ENCODE data around the gene SLCO6A1. TPM values are rescaled to one million over a fixed set of nuclear protein-coding genes. Genes with fewer than 3 reads are reported as not detected.

Gene SLCO6A1
- total RNA-seq, 1 donor, result under 0.01 TPM

DNA sequence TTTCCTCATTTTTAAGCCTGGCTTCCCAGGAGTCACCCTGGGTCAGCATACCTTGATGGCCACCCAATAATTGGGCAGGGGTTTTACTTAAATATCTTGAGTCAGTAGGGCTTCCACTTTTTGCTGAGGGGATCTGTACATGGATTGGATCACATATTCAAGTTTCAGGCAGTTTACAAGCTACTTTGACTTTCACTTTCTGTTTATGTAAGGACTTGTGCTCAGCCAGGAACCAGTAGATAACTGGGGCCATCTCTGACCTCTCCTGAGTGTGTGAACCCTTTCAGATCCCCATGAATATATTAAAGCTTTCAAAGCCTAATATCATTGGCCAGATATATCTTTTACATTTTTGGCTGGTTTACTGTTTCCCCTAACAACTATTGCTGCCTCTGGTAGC lies 45.1 kb downstream of the SLCO6A1 start:
- DNase-seq (ENCODE audit: low read depth), result no peak
- TF ChIP-seq, protein P1, sequence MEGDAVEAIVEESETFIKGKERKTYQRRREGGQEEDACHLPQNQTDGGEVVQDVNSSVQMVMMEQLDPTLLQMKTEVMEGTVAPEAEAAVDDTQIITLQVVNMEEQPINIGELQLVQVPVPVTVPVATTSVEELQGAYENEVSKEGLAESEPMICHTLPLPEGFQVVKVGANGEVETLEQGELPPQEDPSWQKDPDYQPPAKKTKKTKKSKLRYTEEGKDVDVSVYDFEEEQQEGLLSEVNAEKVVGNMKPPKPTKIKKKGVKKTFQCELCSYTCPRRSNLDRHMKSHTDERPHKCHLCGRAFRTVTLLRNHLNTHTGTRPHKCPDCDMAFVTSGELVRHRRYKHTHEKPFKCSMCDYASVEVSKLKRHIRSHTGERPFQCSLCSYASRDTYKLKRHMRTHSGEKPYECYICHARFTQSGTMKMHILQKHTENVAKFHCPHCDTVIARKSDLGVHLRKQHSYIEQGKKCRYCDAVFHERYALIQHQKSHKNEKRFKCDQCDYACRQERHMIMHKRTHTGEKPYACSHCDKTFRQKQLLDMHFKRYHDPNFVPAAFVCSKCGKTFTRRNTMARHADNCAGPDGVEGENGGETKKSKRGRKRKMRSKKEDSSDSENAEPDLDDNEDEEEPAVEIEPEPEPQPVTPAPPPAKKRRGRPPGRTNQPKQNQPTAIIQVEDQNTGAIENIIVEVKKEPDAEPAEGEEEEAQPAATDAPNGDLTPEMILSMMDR (IDR thresholded peaks at IDR 0.05; ENCODE audit: insufficient read depth, low read depth, low read length), result no peak
- H3K4me3 ChIP-seq (ENCODE audit: low read depth, low read length), result no peak overlapping the region

DNA sequence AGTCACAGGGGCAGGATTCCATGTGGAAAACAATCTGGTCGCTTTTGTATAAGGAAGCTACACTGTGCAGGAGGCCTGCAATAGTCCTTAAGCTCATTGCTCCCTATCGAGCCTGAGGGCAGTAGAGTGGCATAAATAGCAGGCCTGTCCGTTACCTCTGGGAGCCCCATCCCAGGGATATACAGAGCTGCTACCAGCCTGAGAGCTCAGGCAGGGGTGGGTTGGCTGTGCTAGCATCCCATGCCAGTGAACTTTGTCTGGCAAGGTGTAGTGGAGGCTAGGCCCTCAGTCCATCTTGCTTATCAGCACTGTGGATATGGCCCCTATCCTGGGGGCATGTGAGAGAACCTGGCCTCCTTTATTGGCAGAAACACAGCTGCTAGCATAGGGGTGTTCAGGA lies 47.7 kb downstream of the SLCO6A1 start:
- no peak for DNase-seq (ENCODE audit: low read depth)
- no peak overlapping the region for H3K4me3 ChIP-seq (ENCODE audit: low read depth, low read length)
- TF ChIP-seq, protein P1 (IDR thresholded peaks at IDR 0.05; ENCODE audit: insufficient read depth, low read depth, low read length), result no peak

DNA sequence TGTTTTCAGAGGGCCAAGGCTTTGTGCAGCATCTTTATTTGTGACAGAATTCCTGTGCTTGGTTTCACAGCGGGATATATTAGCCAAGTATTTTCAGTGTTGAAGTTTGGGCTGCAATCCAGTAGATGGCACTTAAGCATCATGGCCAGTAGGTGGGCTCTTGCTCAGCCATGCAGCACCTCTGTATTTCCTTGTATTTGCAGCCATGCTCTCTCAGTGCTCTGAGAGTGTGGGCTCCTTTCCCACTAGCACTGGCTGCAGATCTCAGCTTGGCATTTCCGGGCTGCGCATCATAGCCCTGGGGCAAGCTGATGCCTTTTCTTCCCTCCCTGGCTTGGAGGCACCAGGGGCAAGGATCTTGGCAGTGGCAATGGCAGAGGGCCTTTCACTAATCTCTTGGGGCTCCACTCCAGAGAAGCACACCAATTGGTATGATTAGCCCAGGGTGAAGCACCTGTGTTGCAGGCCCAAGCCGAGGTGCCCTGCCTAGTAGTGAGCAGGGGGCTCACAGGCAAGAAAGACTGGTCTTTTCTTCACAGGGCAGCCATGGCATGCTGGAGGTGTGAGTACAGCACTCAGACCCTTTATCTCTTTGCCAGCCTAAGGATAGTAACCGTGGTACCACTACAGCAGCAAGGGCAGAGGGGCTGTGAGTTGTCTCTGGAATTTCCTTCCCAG lies 48.3 kb downstream of the SLCO6A1 start:
- TF ChIP-seq, protein P1 (IDR thresholded peaks at IDR 0.05; ENCODE audit: insufficient read depth, low read depth, low read length), result no peak
- no peak overlapping the region for H3K4me3 ChIP-seq (ENCODE audit: low read depth, low read length)
- no peak for DNase-seq (ENCODE audit: low read depth)

- TF ChIP-seq, protein P1 (IDR thresholded peaks at IDR 0.05; ENCODE audit: insufficient read depth, low read depth, low read length), result no peak
Observed at GRCh38 chr5:102433473-102433872, 65.3 kb downstream of the SLCO6A1 start.

GRCh38 chr5:102421647-102422046 lies 77.2 kb downstream of the SLCO6A1 start:
- H3K4me3 ChIP-seq (ENCODE audit: low read depth, low read length), result no peak overlapping the region
- no peak for DNase-seq (ENCODE audit: low read depth)
- TF ChIP-seq, protein P1 (IDR thresholded peaks at IDR 0.05; ENCODE audit: insufficient read depth, low read depth, low read length), result no peak

More at GRCh38 chr5:102433473-102433872, 65.3 kb downstream of the SLCO6A1 start:
- no peak for DNase-seq (ENCODE audit: low read depth)
- H3K4me3 ChIP-seq (ENCODE audit: low read depth, low read length), result no peak overlapping the region

GRCh38 chr5:102418531-102418930 lies 80.3 kb downstream of the SLCO6A1 start:
- no peak overlapping the region for H3K4me3 ChIP-seq (ENCODE audit: low read depth, low read length)
- TF ChIP-seq, protein P1 (IDR thresholded peaks at IDR 0.05; ENCODE audit: insufficient read depth, low read depth, low read length), result no peak
- DNase-seq (ENCODE audit: low read depth), result no peak

DNA sequence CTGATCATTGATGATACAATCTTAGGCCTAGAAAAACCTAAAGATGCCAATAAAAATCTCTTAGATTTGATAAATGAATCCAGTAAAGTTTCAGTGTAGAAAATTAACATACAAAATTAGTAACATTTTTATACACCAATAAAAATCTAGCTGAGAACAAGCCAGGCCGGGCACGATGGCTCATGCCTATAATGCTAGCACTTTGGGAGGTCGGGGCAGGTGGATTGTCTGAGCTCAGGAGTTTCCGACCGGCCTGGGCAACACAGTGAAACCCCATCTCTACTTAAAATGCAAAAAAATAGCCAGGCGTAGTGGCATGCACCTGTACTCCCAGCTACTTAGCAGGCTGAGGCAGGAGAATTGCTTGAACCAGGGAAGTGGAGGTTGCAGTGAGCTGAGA lies 84.4 kb downstream of the SLCO6A1 start:
- no peak for DNase-seq (ENCODE audit: low read depth)
- H3K4me3 ChIP-seq (ENCODE audit: low read depth, low read length), result no peak overlapping the region
- TF ChIP-seq, protein P1 (IDR thresholded peaks at IDR 0.05; ENCODE audit: insufficient read depth, low read depth, low read length), result no peak

All from fibroblast of villous mesenchyme (primary cell).